Choroid plexus epithelial cell (primary cell): ENCODE measurements around the gene FES.
"Not testable (repeated sequence)": the region's sequence is repeated elsewhere in the genome, so short reads cannot be mapped to it uniquely, and the experiment has no call there.

Source experiments
- DNase-seq: peaks from one replicate; pipeline ENCODE4 v3.0.0-alpha.2; 2010; ENCODE audit warnings: low read depth
- H3K4me3 ChIP-seq: 2 replicates; pipeline ENCODE4 v1.5.1; 2011; ENCODE audit warnings: low read depth, mild to moderate bottlenecking, control low read depth, low read length, moderate library complexity
- CTCF ChIP-seq: conservative IDR thresholded peaks from 2 replicates; pipeline ENCODE4 v1.5.1; 2011; ENCODE audit warnings: low read depth, mild to moderate bottlenecking, control low read depth, inconsistent platforms, low read length, moderate library complexity

FES gene

GRCh38 chr15:90839187-90840071, 44.9 kb upstream of the FES start:
- no peak for TF ChIP-seq CTCF
- peak; percentile 33 for DNase-seq
- H3K4me3 ChIP-seq, result no peak overlapping the region

DNA sequence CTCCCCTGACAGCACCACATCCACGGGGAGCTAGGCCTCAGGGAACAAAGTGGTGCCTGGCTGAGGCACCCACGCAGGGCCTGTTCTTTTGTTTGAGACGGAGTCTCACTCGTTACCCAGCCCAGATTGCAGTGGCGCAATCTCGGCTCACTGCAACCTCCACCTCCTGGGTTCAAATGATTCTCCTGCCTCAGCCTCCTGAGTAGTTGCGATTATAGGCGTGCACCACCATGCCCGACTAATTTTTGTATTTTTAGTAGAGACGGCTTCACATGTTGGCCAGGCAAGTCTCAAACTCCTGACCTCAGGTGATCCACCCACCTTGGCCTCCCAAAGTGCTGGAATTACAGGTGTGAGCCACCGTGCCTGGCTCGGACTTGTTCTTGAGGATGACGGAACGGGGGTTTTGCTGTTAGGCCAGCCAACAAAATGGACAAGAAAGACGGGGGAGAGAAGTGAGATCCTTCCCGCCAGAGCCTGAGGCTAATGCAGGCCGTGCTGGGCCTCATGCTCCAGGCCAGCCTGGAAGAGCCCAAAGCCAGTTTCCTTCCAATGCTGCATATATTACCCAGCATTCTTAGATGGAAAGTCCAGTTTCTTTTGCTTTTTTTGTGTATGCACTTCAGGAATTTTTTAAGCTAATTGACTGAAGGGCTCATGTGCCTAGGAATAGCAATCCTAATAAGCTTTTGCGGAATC, 44.0 kb upstream of the FES start:
- no peak for DNase-seq
- H3K4me3 ChIP-seq, result no peak overlapping the region
- no peak for TF ChIP-seq CTCF

- no peak for TF ChIP-seq CTCF
- DNase-seq, result no peak
- H3K4me3 ChIP-seq, result no peak overlapping the region
Measured at GRCh38 chr15:90840954-90841353, 43.4 kb upstream of the FES start.

- no peak for DNase-seq
- TF ChIP-seq CTCF, result no peak
- H3K4me3 ChIP-seq, result no peak overlapping the region
Measured at GRCh38 chr15:90844696-90845095, 39.6 kb upstream of the FES start.

DNA sequence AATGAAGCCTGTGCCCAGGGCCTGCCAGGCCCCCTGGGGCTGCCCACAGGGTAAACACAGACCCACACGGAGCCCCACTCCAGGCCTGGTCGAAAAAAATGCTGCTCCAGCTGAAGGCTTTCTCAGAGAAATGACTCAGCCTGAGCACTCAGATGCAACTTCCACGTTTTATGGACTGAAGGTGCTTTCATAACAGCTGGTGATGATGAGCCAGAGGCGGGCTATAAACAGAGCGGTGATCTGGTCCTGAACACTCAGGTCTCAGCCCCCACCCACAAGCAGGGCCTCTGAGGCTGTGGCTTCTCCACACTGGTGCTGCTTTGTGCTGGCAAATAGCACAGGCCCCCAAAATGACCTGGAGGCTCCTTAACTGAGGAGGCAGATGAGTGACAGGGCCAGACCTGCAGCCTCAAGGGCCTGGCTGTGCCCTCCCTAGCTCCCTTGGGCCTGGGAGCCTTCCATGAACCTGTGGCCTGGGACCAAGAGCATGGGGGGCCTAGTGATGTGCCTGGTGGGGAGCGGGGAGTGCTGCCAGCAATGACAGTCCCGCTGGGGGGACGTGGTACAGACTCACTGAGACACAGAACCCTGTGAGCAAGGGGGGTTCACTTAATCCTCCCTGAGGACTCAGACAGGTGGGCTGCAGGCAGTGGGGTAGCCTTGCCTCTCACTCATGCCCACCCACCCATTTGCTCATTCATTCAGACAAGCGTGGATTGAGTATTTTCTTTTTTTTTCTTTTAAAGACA, 38.9 kb upstream of the FES start:
- no peak for TF ChIP-seq CTCF
- no peak overlapping the region for H3K4me3 ChIP-seq
- DNase-seq, result peak; percentile 87

GRCh38 chr15:90849424-90849823, 34.9 kb upstream of the FES start:
- not testable (repeated sequence) for H3K4me3 ChIP-seq, DNase-seq

DNA sequence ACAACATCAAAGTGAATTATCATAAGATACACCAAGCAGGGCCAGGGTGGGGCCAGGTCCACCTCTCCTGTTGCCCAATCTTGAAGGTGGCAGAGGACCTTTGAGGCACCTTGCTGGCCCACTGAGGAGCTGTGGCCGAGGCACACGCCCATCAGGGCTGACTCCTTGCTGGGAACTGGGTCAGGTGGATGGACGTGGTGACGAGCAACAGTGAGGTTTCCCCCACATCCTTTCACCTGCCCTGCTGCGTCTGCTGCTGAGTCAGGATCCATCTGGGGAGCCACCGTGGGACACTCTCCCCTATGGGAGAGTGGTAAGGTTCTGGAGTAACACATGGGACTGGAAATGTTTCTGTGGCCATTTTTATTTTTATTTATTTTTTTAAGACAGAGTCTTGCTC, 33.2 kb upstream of the FES start:
- no peak for DNase-seq
- no peak for TF ChIP-seq CTCF
- H3K4me3 ChIP-seq, result no peak overlapping the region
